NCI-H1417 treated with DMSO at 0.1 percent for 48 hours (cell line): ENCODE data around the gene NOTCH2.

Experiments used
- DNase-seq: peaks from one replicate; lab custom pipeline; 2025; lab: John Stamatoyannopoulos, UW

The NOTCH2 gene

GRCh38 chr1:119906927-119907652 is 162.4 kb downstream of the NOTCH2 start:
- no peak for DNase-seq

DNA sequence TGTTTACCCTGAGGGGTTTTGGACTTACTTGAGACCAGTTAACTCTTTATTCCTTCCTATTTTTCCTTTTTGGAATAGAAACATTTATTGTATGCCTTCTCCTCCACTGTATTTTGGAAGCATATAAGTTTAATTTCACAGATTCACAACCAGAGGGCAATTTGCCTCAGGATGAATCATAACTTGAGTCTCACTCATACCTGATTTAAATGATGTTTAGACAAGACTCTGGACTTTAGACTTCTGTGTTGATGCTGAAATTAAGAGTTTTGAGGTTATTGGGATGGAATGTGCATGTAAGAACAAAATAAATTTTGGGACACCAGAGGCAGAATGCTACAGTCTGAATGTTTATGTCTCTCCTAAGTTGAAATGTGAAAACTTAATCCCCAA is 166.0 kb downstream of the NOTCH2 start:
- no peak for DNase-seq

DNA sequence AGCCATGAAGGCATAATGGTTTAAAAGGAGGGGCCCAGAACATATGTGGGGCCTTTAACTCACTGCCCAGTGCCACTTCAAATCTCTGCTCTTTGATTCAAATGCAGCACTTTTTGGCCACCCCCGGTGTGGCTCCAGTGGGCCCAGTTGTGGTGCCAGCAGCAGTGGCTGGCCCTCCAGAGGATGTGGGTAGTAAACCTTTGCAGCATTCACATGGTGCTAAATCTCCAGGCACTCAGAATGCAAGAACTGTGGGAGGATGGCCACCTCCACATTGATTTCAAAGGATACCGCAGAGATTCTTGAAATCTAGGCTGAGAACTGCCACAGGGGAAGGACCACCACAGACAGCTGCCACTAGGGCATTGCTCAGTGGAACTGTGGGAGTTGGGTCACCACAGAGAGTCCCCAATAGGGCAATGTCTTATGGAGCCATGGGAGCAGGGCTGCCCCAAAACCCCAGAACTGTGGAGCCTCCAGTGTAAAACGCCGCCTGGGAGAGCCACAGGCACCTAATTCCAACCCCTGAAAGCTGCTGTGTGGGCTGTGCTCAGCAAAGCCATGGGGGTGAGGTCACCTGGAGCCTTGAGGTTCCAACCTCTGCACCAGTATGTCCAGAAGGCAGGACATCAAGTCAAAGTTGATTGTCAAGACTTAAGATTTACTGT is 166.6 kb downstream of the NOTCH2 start:
- no peak for DNase-seq

- DNase-seq: no peak
Observed at GRCh38 chr1:119898981-119899720, 170.3 kb downstream of the NOTCH2 start.

DNA sequence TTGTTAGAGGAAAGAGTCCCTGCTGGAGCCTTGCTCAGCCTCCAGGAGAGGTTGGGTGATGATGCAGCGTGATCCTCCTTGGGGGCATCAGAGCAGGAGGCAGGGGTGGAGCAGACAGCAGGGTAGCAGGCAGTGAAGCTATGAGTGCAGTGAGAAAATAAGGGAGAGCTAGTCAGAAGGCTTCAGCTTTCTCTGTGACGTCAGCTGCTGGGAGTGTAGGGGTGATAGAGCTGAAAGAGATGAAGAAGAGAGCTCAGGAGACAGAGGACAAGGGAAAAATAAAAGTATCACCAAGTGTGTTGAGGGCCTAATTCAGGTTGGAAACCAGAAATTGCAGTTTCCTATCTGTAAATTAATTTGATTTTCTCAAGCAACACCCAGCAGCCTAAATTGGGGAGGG is 170.9 kb downstream of the NOTCH2 start:
- no peak for DNase-seq

DNA sequence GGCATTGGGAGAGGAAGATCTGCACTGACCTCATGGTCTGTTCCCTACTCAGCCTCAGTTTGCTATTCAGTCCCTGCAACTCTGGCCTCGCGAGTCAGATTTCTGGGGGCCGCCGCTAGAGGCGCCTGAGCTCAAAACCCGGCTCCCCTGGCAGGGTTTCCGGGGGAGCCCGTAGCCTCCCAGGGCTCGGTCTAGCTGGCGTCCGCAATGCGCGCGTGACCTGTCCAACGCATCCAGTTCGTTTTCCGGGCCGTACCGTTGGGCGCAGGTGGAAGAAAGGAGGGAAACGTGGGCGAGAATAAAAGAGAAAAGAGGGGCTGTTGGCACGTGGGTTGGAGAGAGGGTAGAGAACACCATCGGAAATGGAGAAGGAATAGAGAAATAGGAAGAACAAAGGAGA is 173.2 kb downstream of the NOTCH2 start, which contains the start of gene ADAM30:
ADAM30 (minus strand) TSS at position 213 of the 400 bp plus-strand sequence; CDS start at position 34, 179 bp downstream.
- DNase-seq: no peak

DNA sequence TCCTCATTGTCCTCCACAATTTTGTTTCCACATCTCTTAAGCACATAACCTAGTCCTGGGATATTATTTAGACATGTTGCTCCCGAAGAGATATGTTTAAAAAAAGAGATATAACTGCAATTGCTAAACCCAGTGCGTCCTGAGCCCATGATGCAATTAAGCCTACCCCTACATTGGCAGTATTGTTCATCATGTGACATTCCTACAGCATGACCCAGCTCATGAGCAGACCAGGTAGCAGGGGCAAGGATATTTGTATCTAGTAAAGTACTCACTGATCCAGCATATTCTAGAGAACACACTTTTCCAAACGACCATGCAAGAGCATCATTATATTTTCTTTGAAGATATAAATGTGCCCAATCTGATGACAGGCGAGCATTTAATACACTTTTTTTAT is 174.4 kb downstream of the NOTCH2 start:
- DNase-seq: no peak

- no peak for DNase-seq
Observed at GRCh38 chr1:119893827-119894700, 175.4 kb downstream of the NOTCH2 start.

DNA sequence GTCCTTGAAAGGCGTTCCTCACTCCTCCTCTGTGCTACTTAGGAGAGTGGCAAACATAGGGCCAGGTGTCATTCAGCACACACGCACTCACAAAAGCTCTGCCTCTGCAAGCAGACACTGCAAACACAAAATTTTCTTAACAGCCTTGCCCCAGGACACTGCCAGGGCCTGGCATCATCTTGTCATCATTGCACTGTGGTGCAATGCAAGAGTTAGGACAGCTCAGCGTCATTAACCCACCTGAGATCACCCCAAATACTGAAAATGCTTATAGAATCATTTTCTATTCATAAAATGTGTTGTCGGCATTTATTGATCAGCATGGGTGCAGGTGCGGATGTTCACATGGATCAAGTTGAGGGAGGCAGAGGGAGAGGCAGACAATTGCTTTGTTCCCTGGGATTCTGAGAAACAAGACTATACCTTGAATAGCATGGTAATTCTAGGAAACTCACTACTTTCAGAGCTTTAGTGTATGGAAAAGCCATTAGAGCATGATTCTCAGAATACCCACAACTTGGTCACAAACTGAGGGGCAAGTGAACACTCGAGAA is 176.1 kb downstream of the NOTCH2 start:
- DNase-seq: no peak

- DNase-seq: no peak
Observed at GRCh38 chr1:119891386-119891785, 178.1 kb downstream of the NOTCH2 start.

DNA sequence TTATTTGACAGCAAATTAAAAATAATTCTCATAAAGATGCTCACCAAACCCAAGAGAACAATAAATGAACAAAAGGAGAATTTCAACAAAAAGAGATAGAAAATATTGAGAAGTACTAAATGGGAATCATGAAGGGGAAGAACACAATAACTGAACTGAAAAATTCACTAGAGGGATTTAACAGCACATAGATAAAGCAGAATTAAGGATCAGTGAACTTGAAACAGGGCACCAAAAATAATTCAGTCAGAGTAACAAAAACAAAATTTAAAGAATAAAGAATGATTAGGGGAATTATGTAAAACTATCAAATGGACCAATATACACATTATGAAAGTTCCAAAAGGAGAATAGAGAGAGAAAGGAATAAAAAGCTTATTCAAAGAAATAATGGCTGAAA is 181.0 kb downstream of the NOTCH2 start:
- no peak for DNase-seq

GRCh38 chr1:119887427-119887826 is 182.0 kb downstream of the NOTCH2 start:
- DNase-seq: no peak

DNA sequence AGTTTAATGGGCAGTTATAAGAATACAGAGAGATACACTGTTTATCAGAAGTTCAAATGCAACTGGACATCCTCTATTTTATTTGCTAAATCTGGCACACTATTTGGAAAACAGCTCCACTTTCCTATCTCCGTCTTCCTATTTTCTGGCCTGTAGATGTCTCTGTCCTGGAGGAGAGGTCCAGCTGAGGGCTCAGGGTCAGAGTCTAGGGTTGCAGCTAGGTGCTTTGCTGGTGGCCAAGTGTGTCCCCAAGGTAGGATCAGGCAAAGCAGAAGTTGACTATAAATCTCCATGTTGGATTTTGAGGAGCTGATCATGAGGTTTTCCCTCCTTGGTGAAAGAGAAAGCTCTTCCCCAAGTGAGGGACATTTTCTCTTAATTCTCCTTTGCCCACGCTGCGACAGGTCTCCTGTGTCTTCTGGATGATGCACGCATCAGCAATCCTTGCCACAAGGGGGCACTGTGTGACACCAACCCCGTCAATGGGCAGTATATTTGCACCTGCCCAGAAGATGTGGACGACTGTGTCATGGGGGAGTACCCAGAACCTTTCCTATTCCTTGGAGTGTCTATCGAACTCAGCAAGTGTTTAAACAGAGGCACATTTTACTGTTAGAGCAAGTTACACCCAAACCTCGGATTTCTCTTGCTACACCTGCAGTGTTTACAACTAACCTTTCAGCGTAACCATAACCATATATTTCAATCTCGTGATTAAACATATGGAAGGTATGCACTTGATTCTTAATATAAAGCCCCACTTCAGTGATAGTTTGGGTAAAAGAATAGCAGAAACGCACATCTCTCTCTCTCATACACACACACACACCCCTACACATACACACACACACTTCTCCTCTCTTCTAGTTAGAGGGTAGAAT is 183.3 kb downstream of the NOTCH2 start:
- DNase-seq: no peak

DNA sequence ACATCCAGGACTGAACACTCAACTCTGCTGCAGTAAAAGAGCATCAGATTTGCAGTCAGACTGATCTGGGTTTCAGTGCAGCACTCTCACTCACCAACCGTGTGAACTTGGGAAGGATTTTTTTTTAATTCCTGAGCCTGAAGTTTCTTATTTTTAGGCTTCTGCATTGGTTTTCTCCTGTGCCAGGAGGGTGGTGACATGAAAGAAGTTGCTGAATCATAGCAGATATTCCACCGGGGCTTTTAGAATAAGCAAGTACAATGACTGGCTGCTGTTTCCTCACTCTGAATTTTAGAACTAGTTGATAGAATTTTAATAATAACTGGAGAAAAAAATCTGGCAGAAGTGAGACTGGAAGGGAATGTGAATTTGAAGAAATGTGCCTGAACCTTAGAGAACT is 184.8 kb downstream of the NOTCH2 start:
- DNase-seq: no peak

- no peak for DNase-seq
Observed at GRCh38 chr1:119883826-119884225, 185.6 kb downstream of the NOTCH2 start.

GRCh38 chr1:119882132-119883049 is 187.1 kb downstream of the NOTCH2 start:
- no peak for DNase-seq

- no peak for DNase-seq
Observed at GRCh38 chr1:119879510-119880434, 189.7 kb downstream of the NOTCH2 start.

- no peak for DNase-seq
Observed at GRCh38 chr1:119878171-119878570, 191.3 kb downstream of the NOTCH2 start.
